Jurkat, Clone E6-1 (cell line): ENCODE measurements around the gene GSTM3.
"Not testable (repeated sequence)": the region's sequence is repeated elsewhere in the genome, so short reads cannot be mapped to it uniquely, and the experiment has no call there.

ENCODE experiments used
- DNase-seq: peaks from one replicate; pipeline ENCODE4 v3.0.0-alpha.2; 2011; ENCODE audit warnings: low read depth, low spot score
- H3K4me3 ChIP-seq: 2 replicates; pipeline ENCODE4 v1.5.1; 2011; ENCODE audit warnings: mild to moderate bottlenecking, low read length, control low read depth, moderate library complexity

Gene GSTM3

DNA sequence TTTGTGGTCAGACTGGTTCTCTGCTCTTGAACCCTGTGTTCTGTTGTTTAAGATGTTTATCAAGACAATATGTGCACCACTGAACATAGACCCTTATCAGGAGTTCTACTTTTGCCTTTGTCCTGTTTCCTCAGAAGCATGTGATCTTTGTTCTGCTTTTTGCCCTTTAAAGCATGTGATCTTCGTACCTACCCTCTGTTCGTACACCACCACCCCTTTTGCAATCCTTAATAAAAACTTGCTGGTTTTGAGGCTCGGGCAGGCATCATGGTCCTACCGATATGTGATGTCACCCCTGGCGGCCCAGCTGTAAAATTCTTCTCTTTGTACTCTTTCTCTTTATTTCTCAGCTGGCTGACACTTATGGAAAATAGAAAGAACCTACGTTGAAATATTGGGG lies 56.1 kb downstream of the GSTM3 start:
- H3K4me3 ChIP-seq, DNase-seq: not testable (repeated sequence)
